Mucosa of rectum (tissue), 2 donors: ENCODE measurements around the gene CITED1.

Source experiments
- H3K27ac ChIP-seq, 2 donors: one replicate each; pipeline ENCODE4 v1.7.0; 2013; ENCODE audit warnings: inconsistent platforms in 2 of 2, low read depth in 2 of 2, low read length in 2 of 2
- H3K27me3 ChIP-seq, 2 donors: one replicate each; pipeline ENCODE4 v1.7.0; 2013; ENCODE audit warnings: low read length in 2 of 2; ENCODE audit not compliant: control insufficient read depth in 2 of 2, insufficient read depth in 2 of 2
- H3K36me3 ChIP-seq, 2 donors: one replicate each; pipeline ENCODE4 v1.7.0; 2013; ENCODE audit warnings: low read length in 2 of 2; ENCODE audit not compliant: control insufficient read depth in 2 of 2, insufficient read depth in 2 of 2
- H3K4me1 ChIP-seq, 2 donors: one replicate each; pipeline ENCODE4 v1.7.0; 2013; ENCODE audit warnings: low read length in 2 of 2, mild to moderate bottlenecking in 1 of 2; ENCODE audit not compliant: control insufficient read depth in 2 of 2, insufficient read depth in 2 of 2
- H3K4me3 ChIP-seq, 2 donors: one replicate each; pipeline ENCODE4 v1.7.0; 2013; ENCODE audit warnings: low read length in 2 of 2
- H3K9ac ChIP-seq, 2 donors: one replicate each; pipeline ENCODE4 v1.7.0; 2013; ENCODE audit warnings: low read length in 2 of 2, low read depth in 1 of 2, mild to moderate bottlenecking in 1 of 2
- H3K9me3 ChIP-seq, 2 donors: one replicate each; pipeline ENCODE4 v1.7.0; 2013; ENCODE audit warnings: low read length in 2 of 2; ENCODE audit not compliant: control insufficient read depth in 2 of 2
- donor health status: healthy.
- donor health status: Normal muscosa, but diverticular disease.

Gene CITED1

GRCh38 chrX:72254816-72255215, 50.9 kb downstream of the CITED1 start:
- H3K9me3 ChIP-seq = no peaks in the 10 kb centered on the region
- no peak overlapping the region for H3K27ac ChIP-seq
- H3K9ac ChIP-seq = no peak overlapping the region
- H3K4me3 ChIP-seq = no peak overlapping the region
- H3K36me3 ChIP-seq = no peaks in the 10 kb centered on the region
- no peaks in the 10 kb centered on the region for H3K4me1 ChIP-seq
- H3K27me3 ChIP-seq = peaks cover 0 to 7% of the 10 kb centered on the region in 2 donors

- H3K27me3 ChIP-seq = peaks cover 0 to 7% of the 10 kb centered on the region in 2 donors
Measured at GRCh38 chrX:72253686-72254085, 52.0 kb downstream of the CITED1 start.

More at GRCh38 chrX:72253686-72254085, 52.0 kb downstream of the CITED1 start:
- H3K9ac ChIP-seq = no peak overlapping the region
- no peaks in the 10 kb centered on the region for H3K36me3 ChIP-seq
- H3K4me3 ChIP-seq = no peak overlapping the region
- H3K4me1 ChIP-seq = no peaks in the 10 kb centered on the region
- no peaks in the 10 kb centered on the region for H3K9me3 ChIP-seq
- H3K27ac ChIP-seq = no peak overlapping the region
